GM15510 (cell line): ENCODE measurements around the gene STARD8.

Experiments used
- POLR2A ChIP-seq: IDR thresholded peaks from 3 replicates; pipeline ENCODE4 v1.6.1; 2011; ENCODE audit warnings: borderline replicate concordance; ENCODE audit not compliant: insufficient read length; ENCODE audit errors: extremely low read depth

STARD8 gene

DNA sequence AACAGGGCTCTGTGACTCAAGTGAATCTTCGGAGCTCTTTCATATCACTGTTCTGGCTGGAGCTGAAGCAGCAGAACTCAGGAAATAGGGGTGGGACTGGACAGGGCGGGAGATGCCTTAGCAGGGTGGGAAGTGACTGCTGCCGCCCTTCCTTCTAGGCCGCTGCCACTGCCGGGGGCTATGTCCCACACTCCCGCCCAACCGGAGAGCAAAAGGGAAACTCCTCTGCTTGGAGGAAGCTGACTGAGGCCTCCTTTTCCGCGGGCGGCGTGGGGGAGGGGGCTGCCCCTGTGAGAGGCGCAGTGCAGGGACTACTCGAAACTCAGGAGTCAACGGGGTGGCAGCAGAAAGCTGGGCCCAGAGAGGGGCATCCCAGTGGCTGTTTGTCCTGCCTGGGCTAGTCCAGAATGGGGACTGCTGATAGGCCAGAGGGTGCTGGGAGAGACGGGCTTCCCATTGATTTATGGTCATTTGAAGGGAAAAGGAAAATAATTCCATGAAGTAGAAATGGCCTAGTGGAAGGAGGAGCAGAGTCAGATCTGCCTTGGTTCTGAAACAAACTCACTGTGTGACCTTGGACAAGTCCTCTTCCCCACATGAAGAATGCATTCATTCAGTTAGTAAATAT, 36.9 kb downstream of the STARD8 start:
- no peak for TF ChIP-seq POLR2A

- no peak for TF ChIP-seq POLR2A
Observed at GRCh38 chrX:68684919-68685304, 37.4 kb downstream of the STARD8 start.

- no peak for TF ChIP-seq POLR2A
Observed at GRCh38 chrX:68685685-68686084, 38.2 kb downstream of the STARD8 start.

GRCh38 chrX:68686097-68686977, 38.9 kb downstream of the STARD8 start:
- no peak for TF ChIP-seq POLR2A

GRCh38 chrX:68690936-68691501, 43.6 kb downstream of the STARD8 start:
- no peak for TF ChIP-seq POLR2A

- no peak for TF ChIP-seq POLR2A
Observed at GRCh38 chrX:68691921-68692320, 44.5 kb downstream of the STARD8 start.

GRCh38 chrX:68692651-68693050, 45.2 kb downstream of the STARD8 start:
- TF ChIP-seq POLR2A: no peak

DNA sequence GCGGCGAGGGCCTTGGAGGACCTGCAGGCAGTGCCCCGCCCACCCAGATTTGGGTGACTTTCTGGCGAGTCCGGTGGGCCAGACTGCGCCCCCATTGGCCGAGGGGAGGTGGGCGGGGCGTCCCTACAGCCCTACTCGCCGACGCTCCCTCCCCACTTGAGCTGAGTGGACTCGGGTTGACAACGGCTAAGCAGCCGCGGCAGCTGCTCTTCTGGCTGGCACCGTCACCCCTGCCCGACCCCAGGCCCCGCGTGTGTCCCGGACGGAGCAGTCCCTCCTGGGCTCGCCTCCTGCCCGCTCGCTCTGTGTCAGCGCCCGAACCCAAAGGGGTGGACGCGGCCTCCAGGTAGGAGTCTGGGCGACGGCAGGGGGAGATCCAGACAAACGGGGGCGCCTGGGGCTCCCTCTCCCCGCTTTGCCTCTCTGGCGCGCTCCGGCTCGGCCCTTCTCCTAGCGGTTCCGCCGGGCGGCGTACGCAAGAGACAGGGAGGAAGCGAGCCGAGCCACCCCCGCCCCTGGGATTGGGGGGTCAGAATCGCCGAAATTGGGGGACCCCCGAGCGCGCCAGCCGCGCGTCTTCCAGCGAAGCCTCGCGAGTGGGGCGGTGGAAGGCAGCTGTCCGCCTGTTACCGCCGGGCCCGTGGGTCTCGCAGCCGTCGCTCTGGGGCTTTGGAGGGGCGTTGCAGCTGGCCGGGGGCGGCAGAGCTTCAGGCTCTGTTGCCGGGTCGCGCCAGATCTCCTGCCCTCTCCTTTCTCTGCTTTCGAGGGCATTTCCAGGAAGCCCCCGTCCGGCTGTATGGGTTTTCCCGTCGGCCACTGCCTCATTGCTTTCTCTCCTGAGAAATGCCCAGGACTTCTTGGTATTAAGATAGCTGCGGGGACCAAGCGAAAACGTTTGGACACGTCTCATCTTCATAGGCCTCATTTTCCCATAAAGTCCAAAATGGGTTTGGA, 46.3 kb downstream of the STARD8 start:
- TF ChIP-seq POLR2A: no peak

GRCh38 chrX:68694435-68695205, 47.2 kb downstream of the STARD8 start:
- TF ChIP-seq POLR2A: no peak

- TF ChIP-seq POLR2A: no peak
Observed at GRCh38 chrX:68695206-68695845, 47.9 kb downstream of the STARD8 start.

GRCh38 chrX:68696267-68696990, 49.0 kb downstream of the STARD8 start:
- no peak for TF ChIP-seq POLR2A

DNA sequence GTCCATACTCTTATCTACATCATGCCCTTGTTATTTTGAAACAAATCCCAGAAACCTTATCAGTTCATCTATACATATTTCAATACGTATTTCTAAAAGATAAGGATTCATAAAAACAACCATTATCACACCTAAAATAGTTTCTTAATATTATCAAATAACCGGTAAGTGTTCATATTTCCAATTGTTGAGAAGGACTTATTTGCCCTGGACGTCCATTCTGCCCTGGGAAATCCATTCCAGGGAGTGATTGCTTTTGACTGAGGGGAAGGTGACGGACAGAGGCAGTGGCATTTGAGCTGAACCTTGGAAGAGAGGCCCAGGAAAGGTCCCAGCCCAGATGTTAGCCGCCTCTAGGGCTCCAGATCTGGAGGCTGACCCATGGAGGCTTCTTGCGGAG, 49.6 kb downstream of the STARD8 start:
- no peak for TF ChIP-seq POLR2A
